ENCODE results near the gene WNT7A.

Gene WNT7A

GRCh38 chr3:13865581-13865980 is 14.3 kb downstream of the WNT7A start:
- no peak for DNase-seq (ENCODE audit: low read depth)
- no peak for TF ChIP-seq CTCF (IDR thresholded peaks at IDR 0.05; ENCODE audit: control insufficient read depth, extremely low read depth, insufficient read depth)
- H3K4me3 ChIP-seq (ENCODE audit: low read depth, low read length), result no peak overlapping the region

- DNase-seq (ENCODE audit: low read depth), result no peak
- TF ChIP-seq CTCF (IDR thresholded peaks at IDR 0.05; ENCODE audit: control insufficient read depth, extremely low read depth, insufficient read depth), result no peak
- no peak overlapping the region for H3K4me3 ChIP-seq (ENCODE audit: low read depth, low read length)
Observed at GRCh38 chr3:13865106-13865505, 14.8 kb downstream of the WNT7A start.

GRCh38 chr3:13863965-13864595 is 15.8 kb downstream of the WNT7A start:
- no peak for DNase-seq (ENCODE audit: low read depth)
- TF ChIP-seq CTCF (IDR thresholded peaks at IDR 0.05; ENCODE audit: control insufficient read depth, extremely low read depth, insufficient read depth), result no peak
- no peak overlapping the region for H3K4me3 ChIP-seq (ENCODE audit: low read depth, low read length)

- DNase-seq (ENCODE audit: low read depth), result no peak
- no peak for TF ChIP-seq CTCF (IDR thresholded peaks at IDR 0.05; ENCODE audit: control insufficient read depth, extremely low read depth, insufficient read depth)
- H3K4me3 ChIP-seq (ENCODE audit: low read depth, low read length), result no peak overlapping the region
Observed at GRCh38 chr3:13863382-13863952, 16.4 kb downstream of the WNT7A start.

GRCh38 chr3:13861461-13861860 is 18.4 kb downstream of the WNT7A start:
- no peak for DNase-seq (ENCODE audit: low read depth)
- TF ChIP-seq CTCF (IDR thresholded peaks at IDR 0.05; ENCODE audit: control insufficient read depth, extremely low read depth, insufficient read depth), result no peak
- H3K4me3 ChIP-seq (ENCODE audit: low read depth, low read length), result no peak overlapping the region

GRCh38 chr3:13860001-13860400 is 19.9 kb downstream of the WNT7A start:
- no peak overlapping the region for H3K4me3 ChIP-seq (ENCODE audit: low read depth, low read length)
- no peak for DNase-seq (ENCODE audit: low read depth)
- TF ChIP-seq CTCF (IDR thresholded peaks at IDR 0.05; ENCODE audit: control insufficient read depth, extremely low read depth, insufficient read depth), result no peak
